Body of pancreas (tissue), 4 donors: Measurements from ENCODE around the gene PXDN. TPM values are rescaled to one million over a fixed set of nuclear protein-coding genes. Genes with fewer than 3 reads are reported as not detected.

ENCODE experiments used
- ATAC-seq: fragments of 150-250 bp; one replicate; pipeline ENCODE4 v1.9.1; 2016
- DNase-seq, 4 donors: peaks; one replicate each; pipeline ENCODE4 v3.0.0-alpha.2; 2019
- H3K27ac ChIP-seq, 4 donors: fragments of 200-600 bp; sonication (generic); 1 replicate in 3 of 4; 2 replicates in 1 of 4; pipeline versions ENCODE4 v1.5.1 to v1.6.1; 2016 to 2019; ENCODE audit warnings: mild to moderate bottlenecking in 1 of 4, mixed read lengths in 1 of 4, moderate library complexity in 1 of 4
- H3K27me3 ChIP-seq, 2 donors: fragments of 200-600 bp; sonication (generic); one replicate each; pipeline ENCODE4 v1.6.0; 2016; ENCODE audit warnings: mild to moderate bottlenecking in 1 of 2
- H3K36me3 ChIP-seq, 2 donors: fragments of 200-600 bp; sonication (generic); replicated peaks in 1 of 2; 2 replicates each; pipeline ENCODE4 v1.5.1; 2016; ENCODE audit warnings: low read depth in 2 of 2; ENCODE audit not compliant: insufficient read depth in 1 of 2
- H3K4me1 ChIP-seq: fragments of 200-600 bp; sonication (generic); one replicate; pipeline ENCODE4 v1.6.0; 2016
- H3K4me3 ChIP-seq, 2 donors: fragments of 200-600 bp; sonication (generic); 1 replicate in 1 of 2; 2 replicates in 1 of 2; pipeline ENCODE4 v1.5.1; 2016 to 2019
- H3K9me3 ChIP-seq, 3 donors: fragments of 200-600 bp; sonication (generic); 1 replicate in 2 of 3; 2 replicates in 1 of 3; pipeline ENCODE4 v1.5.1; 2016
- POLR2A ChIP-seq, 3 donors: fragments of 450-650 bp; IDR thresholded peaks; one replicate each; pipeline ENCODE4 v1.6.1; 2016; ENCODE audit warnings: antibody characterized with exemption in 3 of 3, mild to moderate bottlenecking in 2 of 3
- WGBS, 2 donors: methylation state at CpG; one replicate each; pipeline ENCODE4 v1.1.5; 2017; 5-methylcytosine and 5-hydroxymethylcytosine counted together
- intact Hi-C: fragments of 100-400 bp; cut with DNase I; formaldehyde crosslinking; loops from one replicate; pipeline ENCODE4 v1.15.1; 2023
- total RNA-seq, 2 donors: library from RNA; depleted of rRNA; stranded (reverse); fragments of >200 nt; gene quantifications; one replicate each; pipeline ENCODE4 v1.1.0, GENCODE V29; 2016
- TF ChIP-seq, protein P1 (sequence below), 7 experiments: fragments of 450-650 bp in 4 of 7; fragments of 200-600 bp in 3 of 7; sonication (generic) in 3 of 7; IDR thresholded peaks; one replicate each; pipeline ENCODE4 v1.5.1; 2016 to 2019; ENCODE audit warnings: antibody characterized with exemption in 7 of 7

Gene PXDN
- total RNA-seq, 2 donors from 2014 or later = 7.0 to 41.9 TPM

DNA sequence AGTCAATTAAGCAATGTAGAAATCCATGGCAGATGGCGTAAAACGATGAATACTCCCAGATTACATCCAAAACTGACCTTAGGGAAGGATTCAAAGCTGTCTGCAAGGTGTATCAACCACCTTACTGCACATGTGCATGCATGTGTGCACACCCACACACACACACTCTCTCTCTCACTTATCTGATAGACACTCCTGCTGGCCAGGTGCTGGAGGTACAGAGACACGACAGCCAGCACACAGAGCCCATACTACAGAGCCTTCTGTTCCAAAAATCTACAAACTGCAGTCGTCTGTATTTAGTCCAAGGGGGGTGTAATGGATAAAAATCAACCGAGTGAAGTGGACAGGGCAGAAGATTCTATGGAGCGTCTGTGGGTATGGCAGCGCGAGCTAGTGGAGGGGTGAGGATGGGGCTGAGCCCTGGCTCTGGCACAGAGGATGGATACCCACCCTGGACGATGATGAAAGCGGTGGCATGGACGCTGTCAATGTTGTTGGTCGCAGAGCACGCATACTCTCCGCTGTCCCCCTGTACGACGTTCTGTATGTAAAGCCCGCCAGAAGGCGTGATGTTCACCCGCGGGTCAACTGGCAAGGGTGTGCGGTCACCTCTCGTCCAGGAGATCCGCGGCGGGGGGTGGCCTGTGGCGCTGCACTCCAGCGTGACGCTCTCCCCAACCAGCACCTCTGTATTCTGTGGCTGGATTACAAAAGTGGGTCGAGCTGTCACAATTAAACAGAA lies 78.4 kb downstream of the PXDN start:
- Histone ChIP-seq H3K9me3 (no peaks in the 10 kb centered on the region), H3K4me1 (peaks cover 9% of the 10 kb centered on the region), H3K4me3 (no peak overlapping the region), H3K27ac (no peak overlapping the region), H3K36me3 (no peaks in the 10 kb centered on the region), H3K27me3 (peaks cover 0 to 3% of the 10 kb centered on the region in 2 donors)
- intact Hi-C loops = no loop called here
- peak in 1 of 4 donors; percentile 1 for DNase-seq
- TF ChIP-seq, protein P1, sequence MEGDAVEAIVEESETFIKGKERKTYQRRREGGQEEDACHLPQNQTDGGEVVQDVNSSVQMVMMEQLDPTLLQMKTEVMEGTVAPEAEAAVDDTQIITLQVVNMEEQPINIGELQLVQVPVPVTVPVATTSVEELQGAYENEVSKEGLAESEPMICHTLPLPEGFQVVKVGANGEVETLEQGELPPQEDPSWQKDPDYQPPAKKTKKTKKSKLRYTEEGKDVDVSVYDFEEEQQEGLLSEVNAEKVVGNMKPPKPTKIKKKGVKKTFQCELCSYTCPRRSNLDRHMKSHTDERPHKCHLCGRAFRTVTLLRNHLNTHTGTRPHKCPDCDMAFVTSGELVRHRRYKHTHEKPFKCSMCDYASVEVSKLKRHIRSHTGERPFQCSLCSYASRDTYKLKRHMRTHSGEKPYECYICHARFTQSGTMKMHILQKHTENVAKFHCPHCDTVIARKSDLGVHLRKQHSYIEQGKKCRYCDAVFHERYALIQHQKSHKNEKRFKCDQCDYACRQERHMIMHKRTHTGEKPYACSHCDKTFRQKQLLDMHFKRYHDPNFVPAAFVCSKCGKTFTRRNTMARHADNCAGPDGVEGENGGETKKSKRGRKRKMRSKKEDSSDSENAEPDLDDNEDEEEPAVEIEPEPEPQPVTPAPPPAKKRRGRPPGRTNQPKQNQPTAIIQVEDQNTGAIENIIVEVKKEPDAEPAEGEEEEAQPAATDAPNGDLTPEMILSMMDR (IDR thresholded peaks at IDR 0.05) = no peak
- TF ChIP-seq POLR2A (IDR thresholded peaks at IDR 0.05) = no peak
- no peak for ATAC-seq
- 81 to 85% methylated on average over 29 of the region's 29 CpGs for WGBS, 2 donors

DNA sequence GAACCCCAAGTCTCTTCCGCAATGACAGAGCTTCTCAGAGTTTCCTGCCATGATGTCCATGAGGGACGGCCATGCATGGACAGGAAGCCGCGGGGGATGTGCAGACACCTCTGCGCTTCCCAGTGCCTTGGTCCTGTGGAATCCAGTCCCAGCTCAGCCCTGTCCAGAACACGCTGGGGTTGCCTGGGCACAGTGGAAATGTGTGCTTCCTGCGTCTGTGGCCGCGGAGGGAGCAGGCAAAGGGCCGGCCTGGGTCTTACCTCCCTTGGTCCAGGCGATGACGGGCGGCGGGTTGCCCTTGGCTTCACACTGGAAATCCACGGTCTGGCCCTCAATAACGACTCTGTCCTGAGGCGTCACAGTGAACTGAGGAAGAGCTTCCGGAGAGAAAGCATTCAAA lies 79.6 kb downstream of the PXDN start:
- DNase-seq = peak in 1 of 4 donors; percentile 2
- 85 to 89% methylated on average over 14 to 17 of the region's 18 CpGs for WGBS, 2 donors

DNA sequence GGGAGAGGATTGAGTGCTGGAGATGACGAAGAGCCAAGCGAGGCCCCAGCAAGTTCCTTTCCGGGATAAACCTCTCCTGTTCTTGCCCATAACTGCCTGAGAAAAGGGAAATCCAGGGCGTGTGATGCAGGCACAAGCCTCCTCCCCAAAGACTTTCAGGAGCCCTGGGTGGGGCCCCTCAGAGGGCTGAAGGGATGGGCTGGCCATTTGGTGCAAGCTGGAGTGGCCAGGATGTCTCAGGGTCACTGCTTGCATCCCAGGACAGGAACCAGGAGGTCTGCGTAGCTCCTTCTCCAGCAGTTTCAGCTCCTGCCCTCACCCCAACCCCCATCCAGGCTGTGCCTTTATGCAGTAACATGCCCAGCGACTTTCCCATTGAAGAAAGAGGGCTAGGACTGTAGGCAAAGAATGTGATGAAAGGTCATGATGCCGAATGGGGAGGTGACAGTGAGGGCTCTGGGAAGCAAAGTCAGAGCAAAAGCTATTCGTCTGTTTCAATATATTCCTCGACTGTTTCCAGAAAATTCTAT lies 80.2 kb downstream of the PXDN start:
- TF ChIP-seq POLR2A (IDR thresholded peaks at IDR 0.05) = no peak
- TF ChIP-seq, protein P1 (IDR thresholded peaks at IDR 0.05) = no peak
- 78 to 83% methylated on average over 8 to 9 of the region's 9 CpGs for WGBS, 2 donors
- DNase-seq = peak in 1 of 4 donors; percentile 7
- H3K4me1 ChIP-seq = peaks cover 9% of the 10 kb centered on the region
- intact Hi-C loops = no loop called here
- no peak overlapping the region for H3K4me3 ChIP-seq
- no peaks in the 10 kb centered on the region for H3K9me3 ChIP-seq
- peaks cover 0 to 3% of the 10 kb centered on the region in 2 donors for H3K27me3 ChIP-seq
- ATAC-seq = no peak
- H3K27ac ChIP-seq = no peak overlapping the region
- no peaks in the 10 kb centered on the region for H3K36me3 ChIP-seq

More for the DNA sequence above, 79.6 kb downstream of the PXDN start:
- intact Hi-C loops = no loop called here
- no peak overlapping the region for H3K4me3 ChIP-seq
- TF ChIP-seq, protein P1 (IDR thresholded peaks at IDR 0.05) = no peak
- no peak for TF ChIP-seq POLR2A (IDR thresholded peaks at IDR 0.05)
- H3K36me3 ChIP-seq = no peaks in the 10 kb centered on the region
- no peaks in the 10 kb centered on the region for H3K9me3 ChIP-seq
- no peak overlapping the region for H3K27ac ChIP-seq
- peaks cover 0 to 3% of the 10 kb centered on the region in 2 donors for H3K27me3 ChIP-seq
- no peak for ATAC-seq
- H3K4me1 ChIP-seq = peaks cover 9% of the 10 kb centered on the region

DNA sequence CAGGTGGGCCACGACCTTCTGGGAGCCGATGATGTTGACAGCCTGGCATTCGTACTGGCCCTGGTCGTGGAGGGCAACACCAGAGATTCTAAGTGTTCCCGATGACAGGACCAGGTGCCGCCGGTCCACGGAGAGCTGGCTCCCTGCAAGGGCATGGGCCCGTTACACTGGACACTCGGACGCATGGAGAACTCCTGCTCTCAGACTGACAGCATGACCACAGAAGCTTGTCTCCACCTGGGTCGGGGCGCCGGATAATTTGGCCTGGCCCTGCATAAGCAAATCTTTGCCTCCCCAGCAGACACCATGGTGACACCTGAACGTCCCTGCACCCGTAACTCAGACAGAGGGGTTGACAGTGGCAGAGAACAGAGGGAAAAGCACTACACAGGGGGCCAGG lies 80.7 kb downstream of the PXDN start:
- Histone ChIP-seq H3K4me3 (no peak overlapping the region), H3K36me3 (no peaks in the 10 kb centered on the region), H3K9me3 (no peaks in the 10 kb centered on the region), H3K27ac (no peak overlapping the region), H3K4me1 (peaks cover 9% of the 10 kb centered on the region), H3K27me3 (peaks cover 0 to 3% of the 10 kb centered on the region in 2 donors)
- WGBS, 2 donors = 55 to 67% methylated on average over 13 to 16 of the region's 16 CpGs
- intact Hi-C loops = no loop called here
- no peak for ATAC-seq
- no peak for DNase-seq
- TF ChIP-seq, protein P1 (IDR thresholded peaks at IDR 0.05) = no peak
- no peak for TF ChIP-seq POLR2A (IDR thresholded peaks at IDR 0.05)
